Caco-2 (cell line): Measurements from ENCODE around the gene ADM5. TPM values are rescaled to one million over a fixed set of nuclear protein-coding genes. Genes with fewer than 3 reads are reported as not detected.

Source experiments
- BruUV-seq: library from RNA; stranded (reverse); fragments of 400-500 nt; replicated peaks from 2 replicates; lab custom pipeline; 2021; lab: Mats Ljungman, UMichigan
- CTCF ChIA-PET: fragments of 300-600 bp; sonication (Branson Sonifier 250); formaldehyde crosslinking; loops from one replicate; lab custom pipeline; 2022; ENCODE audit warnings: antibody characterized with exemption; lab: Charles Lee
- POLR2A ChIA-PET: fragments of 300-600 bp; sonication (Branson Sonifier 250); formaldehyde crosslinking; loops from one replicate; lab custom pipeline; 2022; ENCODE audit warnings: antibody characterized with exemption; lab: Charles Lee
- DNase-seq, 2 experiments: peaks; one replicate each; pipeline versions ENCODE4 v3.0.0 to v3.0.0-alpha.2; 2020 to 2022
- H3K27me3 ChIP-seq: replicated peaks from 2 replicates; pipeline ENCODE4 v1.6.0; 2011; ENCODE audit warnings: low read length; ENCODE audit not compliant: control insufficient read depth, insufficient read depth
- H3K36me3 ChIP-seq: 2 replicates; pipeline ENCODE4 v1.5.1; 2011; ENCODE audit warnings: low read length; ENCODE audit not compliant: control insufficient read depth, insufficient read depth
- H3K4me1 ChIP-seq: fragments of 250-450 bp; sonication (Bioruptor Pico); 2 replicates; pipeline ENCODE4 v1.5.1; 2020; ENCODE audit warnings: mild to moderate bottlenecking
- H3K4me3 ChIP-seq: 2 replicates; pipeline ENCODE4 v1.5.1; 2011; ENCODE audit warnings: low read depth, mild to moderate bottlenecking, control low read depth, low read length
- H3K9me3 ChIP-seq: fragments of 250-450 bp; sonication (Bioruptor Pico); 2 replicates; pipeline ENCODE4 v1.5.1; 2020; ENCODE audit warnings: mild to moderate bottlenecking, moderate library complexity
- H3K27ac Mint-ChIP-seq: one replicate; pipeline ENCODE4 v1.8.0; 2022; ENCODE audit warnings: mixed read lengths; ENCODE audit not compliant: unreplicated experiment
- H3K27me3 Mint-ChIP-seq: one replicate; pipeline ENCODE4 v1.8.0; 2022; ENCODE audit warnings: mixed read lengths; ENCODE audit not compliant: insufficient read depth, unreplicated experiment
- H3K36me3 Mint-ChIP-seq: one replicate; pipeline ENCODE4 v1.8.0; 2022; ENCODE audit warnings: mild to moderate bottlenecking, mixed read lengths; ENCODE audit not compliant: insufficient read depth, unreplicated experiment
- H3K4me1 Mint-ChIP-seq: one replicate; pipeline ENCODE4 v1.8.0; 2022; ENCODE audit warnings: low read depth, mixed read lengths; ENCODE audit not compliant: unreplicated experiment
- H3K4me3 Mint-ChIP-seq: one replicate; pipeline ENCODE4 v1.8.0; 2022; ENCODE audit warnings: mild to moderate bottlenecking, moderate library complexity, mixed read lengths; ENCODE audit not compliant: unreplicated experiment
- H3K9me3 Mint-ChIP-seq: one replicate; pipeline ENCODE4 v1.8.0; 2022; ENCODE audit warnings: mixed read lengths; ENCODE audit not compliant: unreplicated experiment
- CTCF ChIP-seq, 2 experiments: fragments of 200-600 bp in 1 of 2; IDR thresholded peaks; 1 replicate in 1 of 2; 2 replicates in 1 of 2; pipeline versions ENCODE4 v1.5.1 to v1.8.0; 2011 to 2022; ENCODE audit warnings: antibody characterized with exemption in 1 of 2, control low read depth in 1 of 2, inconsistent platforms in 1 of 2, low read depth in 1 of 2, low read length in 1 of 2, mild to moderate bottlenecking in 1 of 2, moderate library complexity in 1 of 2; ENCODE audit not compliant: insufficient read depth in 1 of 2, severe bottlenecking in 1 of 2, unreplicated experiment in 1 of 2
- intact Hi-C: fragments of 100-400 bp; cut with micrococcal nuclease; formaldehyde crosslinking; loops from one replicate; pipeline ENCODE4 v1.10.0; 2022; ENCODE audit not compliant: unreplicated experiment
- total RNA-seq: library from RNA; stranded (reverse); gene quantifications from 2 replicates; pipeline ENCODE4 v1.2.3, GENCODE V29; 2022

ADM5 gene
- total RNA-seq, 1 experiment from 2014 or later, result 8.5 TPM

- BruUV-seq, result TSS peak; percentile 34
Observed at GRCh38 chr19:49652551-49653465, 36.6 kb upstream of the ADM5 start.

GRCh38 chr19:49653466-49653806, 36.0 kb upstream of the ADM5 start:
- no peaks in the 10 kb centered on the region for H3K27me3 Mint-ChIP-seq
- H3K4me1 Mint-ChIP-seq, result no peaks in the 10 kb centered on the region
- peaks cover 83% of the 10 kb centered on the region for H3K36me3 Mint-ChIP-seq
- no TSS peak for BruUV-seq
- ChIA-PET POLR2A (interaction anchor here (1.1 kb wide), 1 partner anchor 11 kb away, joined by 4 read pairs; the partner anchor contains the start of gene SCAF1), CTCF (no interaction called here)
- Histone ChIP-seq H3K4me1 (no peaks in the 10 kb centered on the region), H3K27me3 (no peaks in the 10 kb centered on the region), H3K36me3 (peaks cover 8% of the 10 kb centered on the region; the same call in 1 of the 2 replicates), H3K9me3 (no peaks in the 10 kb centered on the region), H3K4me3 (no peak overlapping the region)
- no peaks in the 10 kb centered on the region for H3K9me3 Mint-ChIP-seq
- TF ChIP-seq CTCF (IDR thresholded peaks at IDR 0.05; ENCODE audit: insufficient read depth in 1 of 2, low read depth in 1 of 2, low read length in 1 of 2, severe bottlenecking in 1 of 2, unreplicated experiment in 1 of 2), result no peak
- H3K27ac Mint-ChIP-seq, result no peak overlapping the region
- intact Hi-C loops, result no loop called here
- no peak overlapping the region for H3K4me3 Mint-ChIP-seq
- no peak for DNase-seq

More at GRCh38 chr19:49652551-49653465, 36.6 kb upstream of the ADM5 start:
- ChIA-PET CTCF (no interaction called here), POLR2A (no interaction called here)
- no peaks in the 10 kb centered on the region for H3K4me1 ChIP-seq
- H3K4me3 ChIP-seq, result no peak overlapping the region
- H3K36me3 ChIP-seq, result peaks cover 7% of the 10 kb centered on the region; the same call in 1 of the 2 replicates
- Mint-ChIP-seq H3K4me3 (no peak overlapping the region), H3K36me3 (peaks cover 83% of the 10 kb centered on the region), H3K27me3 (no peaks in the 10 kb centered on the region), H3K9me3 (no peaks in the 10 kb centered on the region), H3K4me1 (no peaks in the 10 kb centered on the region), H3K27ac (no peak overlapping the region)
- H3K27me3 ChIP-seq, result no peaks in the 10 kb centered on the region
- DNase-seq, result no peak
- no peaks in the 10 kb centered on the region for H3K9me3 ChIP-seq
- no peak for TF ChIP-seq CTCF (IDR thresholded peaks at IDR 0.05; ENCODE audit: insufficient read depth in 1 of 2, low read depth in 1 of 2, low read length in 1 of 2, severe bottlenecking in 1 of 2, unreplicated experiment in 1 of 2)
- intact Hi-C loops, result no loop called here

GRCh38 chr19:49654581-49654980, 34.8 kb upstream of the ADM5 start:
- Histone ChIP-seq H3K27me3 (no peaks in the 10 kb centered on the region), H3K4me1 (no peaks in the 10 kb centered on the region), H3K9me3 (no peaks in the 10 kb centered on the region), H3K4me3 (no peak overlapping the region), H3K36me3 (peaks cover 17% of the 10 kb centered on the region)
- TF ChIP-seq CTCF (IDR thresholded peaks at IDR 0.05; ENCODE audit: insufficient read depth in 1 of 2, low read depth in 1 of 2, low read length in 1 of 2, severe bottlenecking in 1 of 2, unreplicated experiment in 1 of 2), result no peak
- Mint-ChIP-seq H3K4me1 (no peaks in the 10 kb centered on the region), H3K36me3 (peaks cover 83% of the 10 kb centered on the region), H3K9me3 (no peaks in the 10 kb centered on the region), H3K27me3 (no peaks in the 10 kb centered on the region), H3K4me3 (no peak overlapping the region), H3K27ac (peak overlapping the region; percentile 45)
- no peak for DNase-seq
- intact Hi-C loops, result no loop called here
- POLR2A ChIA-PET, result interaction anchor here (1.1 kb wide), 1 partner anchor 13 kb away, joined by 4 read pairs; the partner anchor contains the start of gene SCAF1
- BruUV-seq, result no TSS peak
- CTCF ChIA-PET, result interaction anchor here (1.8 kb wide), 1 partner anchor 10 kb away, joined by 6 read pairs; no protein-coding TSS in a partner anchor
